HG03439 (cell line): ENCODE results near the gene HASPIN.

Source experiments
- ATAC-seq: cut with Tn5 transposase; IDR thresholded peaks from one replicate; pipeline ENCODE4 v1.9.1; 2021; ENCODE audit warnings: mild to moderate bottlenecking, moderate library complexity; ENCODE audit not compliant: unreplicated experiment

The HASPIN gene

GRCh38 chr17:3723556-3724377 lies at the start of gene HASPIN:
HASPIN (plus strand) TSS chr17:3723903; CDS start chr17:3723936, 33 bp downstream.
- peak; percentile 74 for ATAC-seq

DNA sequence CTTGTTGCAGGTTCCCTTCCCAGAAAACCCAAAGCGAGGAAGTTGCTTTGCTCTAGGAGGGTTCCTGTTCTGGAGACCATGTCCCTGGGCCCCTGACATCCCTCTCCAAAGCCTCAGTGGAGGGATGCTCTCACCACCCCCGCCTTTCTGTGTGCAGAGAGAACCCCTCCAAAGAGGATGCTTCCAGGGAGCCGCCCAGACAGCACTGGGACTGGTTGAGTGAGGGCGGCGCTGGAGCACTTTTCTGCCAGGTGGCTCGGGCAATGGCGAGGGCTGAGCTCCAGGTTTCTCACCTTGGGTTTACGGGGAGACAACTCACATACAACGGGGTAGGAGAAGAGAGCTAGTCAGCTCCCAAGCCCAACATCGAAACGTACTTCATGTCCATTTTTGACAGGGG lies 47.8 kb upstream of the HASPIN start:
- no peak for ATAC-seq

DNA sequence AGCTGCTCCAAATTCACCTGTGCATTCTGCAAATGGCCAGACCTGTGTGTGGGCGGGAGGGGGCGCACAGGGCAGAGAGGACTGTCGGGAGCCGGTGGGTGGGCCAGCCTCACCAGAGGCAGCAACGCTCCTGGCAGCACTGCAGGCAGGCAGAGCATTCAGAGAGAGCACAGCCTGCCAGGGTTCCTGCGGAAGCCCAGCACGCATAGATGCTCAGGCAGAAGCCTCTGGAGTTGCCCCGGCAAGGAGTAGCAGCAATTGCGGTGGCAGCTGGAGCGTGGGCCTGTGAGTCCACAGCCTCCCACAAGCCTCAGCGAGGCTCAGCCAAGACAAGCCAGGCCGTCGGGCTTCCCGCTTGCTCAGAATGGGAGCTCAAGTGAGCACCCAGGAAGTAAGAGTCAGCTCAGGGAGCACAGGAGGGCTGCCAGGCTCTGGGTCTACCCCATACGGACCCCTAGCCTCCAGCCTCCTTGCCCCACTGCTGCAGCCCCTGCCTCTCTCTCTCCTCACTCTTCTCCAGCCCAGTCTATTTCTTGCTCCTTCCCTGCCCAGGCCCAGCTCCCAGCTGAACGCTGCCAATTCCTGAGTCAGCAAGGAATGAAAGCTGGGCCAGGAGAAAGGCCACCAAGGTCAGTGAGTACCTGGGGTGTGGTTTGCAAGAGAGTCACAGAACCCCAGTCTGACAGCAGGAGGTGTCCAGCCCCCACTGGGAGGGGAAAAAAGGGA lies 45.4 kb upstream of the HASPIN start:
- no peak for ATAC-seq

DNA sequence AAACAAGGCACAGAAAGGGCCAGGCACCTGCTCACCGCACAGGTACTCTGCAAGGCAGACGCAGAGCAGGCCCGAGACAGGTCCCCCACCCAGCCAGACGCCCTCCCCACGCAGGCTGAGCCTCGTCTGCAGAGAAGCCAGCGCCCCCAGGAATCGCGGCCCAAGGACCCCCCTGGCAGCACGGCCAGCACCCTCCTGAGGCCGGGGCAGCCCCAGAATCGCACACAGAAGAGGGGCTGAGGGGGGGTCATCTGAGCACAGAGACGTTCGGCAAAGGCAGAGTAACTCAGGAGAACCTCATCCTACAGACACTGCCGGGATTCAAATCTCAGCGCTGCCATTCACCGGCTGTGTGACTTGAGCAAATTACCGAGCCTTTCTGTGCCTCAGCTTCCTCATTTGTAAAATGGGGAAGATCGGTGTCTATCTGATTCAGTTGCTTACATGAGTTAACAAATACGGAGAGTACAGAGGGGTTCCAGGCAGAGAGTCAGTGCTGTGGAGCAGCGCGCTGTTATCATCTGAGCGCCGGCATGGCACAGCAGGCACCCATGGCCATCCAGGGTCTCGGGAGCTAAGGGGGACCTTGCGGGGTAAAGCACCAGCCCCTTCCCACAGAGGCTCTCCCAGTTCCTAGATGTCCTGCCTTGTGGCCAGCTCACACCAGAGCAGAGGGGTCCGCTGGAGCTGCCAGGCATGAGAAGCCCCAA lies 44.7 kb upstream of the HASPIN start:
- no peak for ATAC-seq

DNA sequence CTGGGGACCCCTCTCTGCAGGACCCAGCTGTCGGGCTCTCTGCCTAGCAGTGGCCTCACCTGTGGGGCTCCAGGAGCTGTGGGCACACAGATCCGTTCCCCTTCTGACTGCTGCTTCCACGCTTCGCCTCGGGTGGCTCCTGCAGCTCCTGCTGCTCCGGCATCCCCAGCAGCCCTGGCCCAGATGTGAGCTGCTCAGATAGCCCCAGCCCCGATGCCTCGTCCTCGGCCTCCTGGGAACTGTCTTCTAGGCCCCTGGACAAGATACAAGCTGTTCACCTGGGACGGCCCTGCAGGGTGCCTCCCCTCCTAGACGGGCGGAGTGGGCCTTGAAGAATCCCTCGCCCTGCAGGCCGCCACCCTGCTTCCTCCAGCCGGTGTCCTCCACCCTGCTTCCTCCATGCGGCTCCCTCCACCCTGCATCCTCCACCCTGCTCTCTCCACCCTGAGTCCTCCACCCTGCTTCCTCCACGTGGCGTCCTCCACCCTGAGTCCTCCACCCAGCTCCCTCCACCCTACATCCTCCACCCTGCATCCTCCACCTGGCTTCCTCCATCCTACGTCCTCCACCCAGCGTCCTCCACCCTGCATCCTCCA lies 44.1 kb upstream of the HASPIN start:
- ATAC-seq = no peak

DNA sequence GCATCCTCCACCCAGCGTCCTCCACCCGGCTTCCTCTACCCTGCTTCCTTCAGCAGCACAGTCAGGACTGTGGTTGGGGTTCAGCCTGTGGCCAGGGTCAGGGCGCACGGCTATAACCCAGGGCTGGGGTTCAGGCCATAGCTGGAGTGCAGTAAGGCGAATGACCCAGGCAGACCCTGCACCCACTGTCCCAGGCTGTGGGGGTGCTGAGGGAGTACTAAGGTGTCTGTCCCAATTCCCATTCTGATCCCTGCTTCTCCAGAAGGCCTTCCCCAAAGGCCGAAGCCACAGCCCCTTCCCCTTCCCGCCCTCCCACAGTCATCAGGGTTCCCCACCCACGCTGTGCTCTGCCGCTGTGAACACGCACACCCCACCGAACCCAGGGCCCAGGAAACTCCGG lies 42.6 kb upstream of the HASPIN start:
- ATAC-seq = no peak

DNA sequence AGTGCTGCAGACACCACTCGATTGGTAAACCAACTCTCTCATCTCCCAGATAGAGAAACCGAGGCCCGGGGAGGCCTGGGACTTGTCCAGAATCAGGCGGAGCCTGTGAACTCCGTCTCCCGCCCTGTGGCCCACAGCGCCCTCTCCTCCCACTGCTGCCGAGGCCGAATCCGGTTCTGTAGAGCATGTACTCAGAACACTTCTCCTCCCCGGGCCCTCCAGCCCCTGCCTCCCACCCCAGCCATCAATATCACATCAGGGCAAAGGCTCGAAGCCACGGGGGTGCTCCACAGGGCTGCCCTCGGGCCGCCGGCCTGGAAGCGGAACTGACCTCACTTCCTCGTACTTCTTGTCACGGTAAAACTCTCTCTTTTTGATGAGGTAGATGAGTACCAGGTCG lies 42.1 kb upstream of the HASPIN start:
- no peak for ATAC-seq

- ATAC-seq = no peak
Observed at GRCh38 chr17:3682033-3682432, 41.7 kb upstream of the HASPIN start.

- ATAC-seq = peak; percentile 70
Observed at GRCh38 chr17:3683054-3683511, 40.6 kb upstream of the HASPIN start.

DNA sequence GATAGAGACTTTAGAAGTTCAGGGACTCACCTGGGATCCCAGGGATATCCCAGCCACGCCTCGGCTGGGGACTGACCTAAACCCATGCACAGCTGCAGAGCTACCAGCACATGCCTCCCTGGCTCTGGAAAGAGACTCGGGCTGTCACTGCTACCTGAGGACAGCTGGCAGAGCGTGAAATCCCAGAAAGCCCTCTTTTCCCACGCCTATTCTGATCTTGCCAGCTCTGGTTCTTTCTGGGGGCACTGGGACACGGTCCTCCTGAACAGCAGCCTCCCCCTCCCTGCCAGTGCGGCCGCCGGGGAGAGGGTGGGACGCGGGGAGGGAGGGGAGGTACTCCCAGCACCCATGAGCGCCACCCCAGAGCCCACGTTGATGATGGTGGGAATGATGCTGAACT lies 38.5 kb upstream of the HASPIN start:
- ATAC-seq = no peak

DNA sequence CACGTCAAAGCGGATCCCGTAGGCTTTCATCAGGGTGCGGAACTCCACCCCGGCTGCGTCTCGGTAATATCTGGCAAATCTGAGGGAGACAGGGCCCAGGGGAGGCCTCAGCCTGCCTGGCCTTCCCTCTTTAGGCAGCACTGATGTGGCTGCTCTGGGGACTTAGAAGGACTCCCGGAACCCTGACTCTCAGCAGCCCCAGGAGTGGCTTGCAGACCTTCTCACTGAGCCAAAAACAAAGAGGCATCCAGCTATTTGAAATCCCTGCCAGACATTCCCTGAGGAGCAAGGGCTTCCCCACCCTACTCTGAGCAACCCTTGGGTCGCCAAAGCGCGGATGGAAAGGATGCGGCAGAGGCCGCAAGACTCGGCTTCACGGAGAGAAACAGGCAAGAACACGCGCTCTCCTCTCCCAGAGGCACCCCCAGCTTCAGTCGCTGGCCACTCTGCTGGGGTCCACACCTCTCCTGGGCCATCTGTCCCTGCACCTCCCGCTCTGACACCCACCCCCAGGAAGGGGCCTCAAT lies 35.6 kb upstream of the HASPIN start:
- no peak for ATAC-seq

DNA sequence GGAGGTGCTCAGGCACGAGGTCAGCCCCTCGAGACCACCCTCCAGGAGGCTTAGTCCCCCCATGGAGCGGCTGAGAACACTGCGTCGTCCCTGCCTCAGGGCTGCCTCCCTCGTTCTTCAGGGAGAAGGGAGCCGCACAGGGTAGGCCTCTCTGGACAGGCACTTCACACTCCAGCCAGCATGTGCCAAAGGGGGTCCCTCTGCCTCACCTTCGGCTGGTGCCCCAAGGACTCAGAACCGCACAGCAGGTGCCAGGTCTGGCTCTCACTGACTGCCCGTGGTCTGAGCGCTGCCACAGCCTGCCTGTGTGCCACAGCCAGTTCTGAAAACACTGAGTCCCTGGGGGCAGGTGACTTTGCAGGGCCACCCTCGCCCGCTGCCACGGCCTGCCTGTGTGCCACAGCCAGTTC lies 34.8 kb upstream of the HASPIN start:
- ATAC-seq = no peak

DNA sequence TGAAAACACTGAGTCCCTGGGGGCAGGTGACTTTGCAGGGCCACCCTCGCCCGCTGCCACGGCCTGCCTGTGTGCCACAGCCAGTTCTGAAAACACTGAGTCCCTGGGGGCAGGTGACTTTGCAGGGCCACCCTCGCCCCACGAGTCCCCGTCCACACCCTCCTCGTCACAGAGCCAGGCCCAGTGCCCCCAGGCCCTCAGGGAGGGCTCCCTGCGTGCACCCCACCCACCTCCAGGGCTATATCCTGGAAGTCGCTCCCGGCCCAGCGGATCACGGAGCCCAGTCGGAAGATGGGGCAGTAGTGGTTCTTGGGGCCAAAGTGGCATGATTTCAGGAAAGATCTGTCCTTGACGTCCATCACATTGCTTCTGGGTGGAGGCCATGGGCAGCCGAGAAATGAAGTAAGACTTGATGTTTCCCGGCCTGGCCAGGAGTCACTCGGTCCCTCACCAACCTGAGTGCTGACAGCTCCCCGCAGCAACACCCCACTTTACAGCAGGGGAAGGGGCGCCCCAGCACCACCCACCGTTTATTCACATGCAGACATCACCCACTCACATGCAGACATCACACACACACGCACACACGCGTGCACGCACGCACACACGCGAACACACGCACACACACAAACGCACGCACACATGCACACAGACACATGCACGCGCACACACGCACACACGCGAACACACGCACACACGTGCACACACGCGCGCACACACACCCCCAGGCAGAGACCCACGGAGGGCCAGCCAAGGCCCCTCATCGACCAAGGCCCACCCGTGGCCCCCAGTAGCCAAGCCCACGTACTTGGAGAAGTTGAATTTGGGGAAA lies 34.2 kb upstream of the HASPIN start:
- no peak for ATAC-seq

- ATAC-seq = no peak
Observed at GRCh38 chr17:3690094-3690715, 33.5 kb upstream of the HASPIN start.

DNA sequence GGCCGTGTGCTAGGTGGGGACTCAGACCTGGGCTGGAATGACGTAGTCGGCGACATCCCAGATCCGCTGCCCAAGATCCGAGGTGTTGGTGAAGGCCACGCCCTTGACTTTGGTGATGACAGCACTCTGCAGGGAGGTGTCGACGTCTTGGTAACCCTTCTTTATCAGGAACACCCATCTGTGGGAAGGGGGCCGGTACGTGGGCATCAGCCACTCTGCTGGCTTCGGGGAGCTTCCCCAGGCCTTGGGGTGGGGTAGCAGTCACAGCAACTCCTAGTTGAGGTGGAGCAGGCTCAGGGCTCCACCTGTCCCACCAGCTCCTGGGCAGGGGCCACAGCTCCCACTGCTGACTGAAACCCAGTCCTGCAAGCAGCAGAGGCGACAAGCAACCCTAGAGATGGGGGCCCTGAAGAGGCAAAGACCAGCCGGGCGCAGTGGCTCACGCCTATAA lies 32.1 kb upstream of the HASPIN start:
- no peak for ATAC-seq

DNA sequence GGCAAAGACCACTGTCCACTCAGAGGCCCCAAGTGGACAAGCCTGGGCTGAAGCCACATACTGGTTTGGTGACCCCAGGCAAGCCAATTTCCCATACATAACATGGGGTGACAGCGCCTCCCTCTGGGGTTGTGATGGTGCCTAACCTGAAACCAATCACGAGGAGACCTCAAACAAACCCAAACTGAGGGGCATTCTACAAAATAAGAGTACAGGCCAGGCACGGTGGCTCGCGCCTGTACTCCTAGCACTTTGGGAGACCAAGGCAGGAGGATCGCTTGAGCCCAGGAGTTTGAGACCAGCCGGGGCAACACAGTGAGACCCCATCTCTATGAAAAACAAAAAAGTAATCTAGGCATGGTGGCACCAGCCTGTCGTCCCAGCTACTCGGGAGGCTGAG lies 31.4 kb upstream of the HASPIN start:
- no peak for ATAC-seq

GRCh38 chr17:3693141-3693540 lies 30.6 kb upstream of the HASPIN start:
- no peak for ATAC-seq

DNA sequence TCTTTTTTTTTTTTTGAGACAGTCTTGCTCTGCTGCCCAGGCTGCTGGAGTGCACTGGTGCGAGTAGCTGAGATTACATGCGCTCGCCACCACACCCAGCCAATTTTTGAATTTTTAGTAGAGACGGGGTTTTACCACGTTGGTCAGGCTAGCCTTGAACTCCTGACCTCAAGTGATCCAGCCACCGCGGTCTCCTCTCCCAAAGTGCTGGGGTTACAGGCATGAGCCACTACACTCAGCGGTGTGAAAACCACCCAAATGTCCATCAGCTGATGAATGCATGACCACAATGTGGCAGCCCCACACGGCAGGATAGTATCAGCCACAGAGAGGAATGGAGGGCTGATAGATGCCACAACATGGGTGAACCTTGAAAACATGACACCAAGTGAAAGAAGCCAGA lies 29.9 kb upstream of the HASPIN start:
- ATAC-seq = peak; percentile 45

DNA sequence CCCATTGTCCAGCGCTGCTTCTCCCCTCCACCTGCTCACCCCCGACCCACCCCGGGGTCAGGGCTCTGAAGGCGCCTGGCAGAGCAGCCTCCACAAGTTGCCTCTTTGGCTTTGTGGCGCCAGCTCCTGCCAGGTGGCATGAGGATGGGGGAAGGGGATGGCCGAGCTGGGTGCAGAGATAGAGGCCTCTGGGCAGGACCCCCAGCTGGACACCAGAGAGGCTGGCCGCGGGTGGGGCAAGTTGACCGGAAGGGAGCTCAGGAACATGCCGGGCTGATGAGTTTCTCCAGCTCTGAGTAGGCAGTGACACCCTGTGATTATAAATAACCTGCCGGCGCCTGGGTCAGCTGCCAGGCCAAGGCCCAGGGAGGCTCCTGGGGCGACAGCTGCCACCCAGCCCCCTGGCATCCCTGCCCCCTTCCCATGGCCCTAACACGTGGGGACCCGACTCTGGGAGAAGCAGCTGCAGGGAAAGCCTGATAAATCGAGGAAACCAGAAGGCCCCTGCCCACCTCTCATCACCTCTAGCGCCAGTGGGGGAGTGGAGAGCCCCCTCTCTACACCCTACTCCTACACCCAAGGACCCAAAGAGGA lies 28.5 kb upstream of the HASPIN start:
- no peak for ATAC-seq
